Measurements from ENCODE around the gene CD244. TPM values are rescaled to one million over a fixed set of nuclear protein-coding genes. Genes with fewer than 3 reads are reported as not detected.

CD244 gene
- total and polyA plus RNA-seq, 10 donors, result 2.1 to 25.7 (median 16.1) TPM

GRCh38 chr1:160795951-160796383 lies 66.7 kb downstream of the CD244 start, which contains the start of gene LY9:
LY9 (plus strand) TSS chr1:160796174; CDS start chr1:160796188, 14 bp downstream.
- H3K9me3 ChIP-seq, result no peaks in the 10 kb centered on the region
- peak; percentile 91 for DNase-seq
- H3K36me3 ChIP-seq, result no peaks in the 10 kb centered on the region
- 40 to 57% (median 43%) methylated on average over 4 of the region's 4 CpGs for WGBS, 5 donors
- TF ChIP-seq POLR2A (IDR thresholded peaks at IDR 0.05) (peak in 2 of 3 donors; percentile 72 to 85), POLR2AphosphoS5 (IDR thresholded peaks at IDR 0.05) (peak in 2 of 3 donors; percentile 17 to 98), CTCF (IDR thresholded peaks at IDR 0.05 in 8 of 11, conservative IDR thresholded peaks at IDR 0.05 in 3 of 11) (no peak)
- peak within 1 kb of the TSS; percentile 76 to 92 (median 85) for H3K27ac ChIP-seq
- peak within 1 kb of the TSS; percentile 28 to 71 (median 40) for H3K4me3 ChIP-seq
- peaks cover 13 to 61% (median 34%) of the 10 kb centered on the region in 6 donors for H3K4me1 ChIP-seq
- no peaks in the 10 kb centered on the region for H3K27me3 ChIP-seq (replicated peaks in 1 of 7)
- intact Hi-C loops (cut with DNase I; ENCODE audit: low total_unique reads), result no loop called here

DNA sequence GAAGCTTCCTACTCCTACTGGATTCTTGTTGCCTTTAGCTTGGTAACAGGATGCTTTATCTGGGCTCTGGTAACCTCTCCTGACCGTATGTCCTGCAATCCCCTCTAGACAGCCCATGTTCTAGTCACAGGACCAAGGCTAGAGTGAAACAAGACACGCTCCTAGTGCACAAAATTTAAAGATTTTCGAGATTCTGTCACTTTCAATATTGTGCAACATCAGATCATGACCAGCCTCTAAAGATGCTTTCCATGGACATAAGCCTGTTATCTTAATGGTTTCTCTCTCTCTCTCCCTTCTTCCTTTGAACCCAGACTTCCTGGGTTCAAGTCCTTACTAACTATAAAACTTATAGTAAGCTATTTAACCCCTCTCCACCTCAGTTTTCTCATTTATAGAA lies 68.3 kb downstream of the CD244 start:
- H3K36me3 ChIP-seq, result no peaks in the 10 kb centered on the region
- no peaks in the 10 kb centered on the region for H3K9me3 ChIP-seq
- 47 to 54% (median 50%) methylated on average over 3 of the region's 3 CpGs for WGBS, 5 donors
- H3K4me3 ChIP-seq, result no peak overlapping the region
- peak overlapping the region in 2 of 8 donors; percentile 88 to 92 for H3K27ac ChIP-seq
- peaks cover 0 to 54% (median 21%) of the 10 kb centered on the region in 6 donors for H3K4me1 ChIP-seq
- intact Hi-C loops (cut with DNase I; ENCODE audit: low total_unique reads), result no loop called here
- no peak for DNase-seq
- TF ChIP-seq POLR2A (IDR thresholded peaks at IDR 0.05) (no peak), POLR2AphosphoS5 (IDR thresholded peaks at IDR 0.05) (no peak), CTCF (IDR thresholded peaks at IDR 0.05 in 8 of 11, conservative IDR thresholded peaks at IDR 0.05 in 3 of 11) (no peak)
- no peaks in the 10 kb centered on the region for H3K27me3 ChIP-seq (replicated peaks in 1 of 7)

GRCh38 chr1:160789702-160790611 lies 72.7 kb downstream of the CD244 start:
- no peaks in the 10 kb centered on the region for H3K9me3 ChIP-seq
- WGBS, 5 donors, result 58 to 72% (median 69%) methylated on average over 13 of the region's 13 CpGs
- peak overlapping the region; percentile 63 to 90 (median 86) for H3K27ac ChIP-seq
- no peak overlapping the region for H3K4me3 ChIP-seq
- no peaks in the 10 kb centered on the region for H3K36me3 ChIP-seq
- peak in 1 of 3 donors; percentile 2 for TF ChIP-seq POLR2A (IDR thresholded peaks at IDR 0.05)
- peak in 2 of 3 donors; percentile 39 to 77 for TF ChIP-seq POLR2AphosphoS5 (IDR thresholded peaks at IDR 0.05)
- no peak for TF ChIP-seq CTCF (IDR thresholded peaks at IDR 0.05 in 8 of 11, conservative IDR thresholded peaks at IDR 0.05 in 3 of 11)
- H3K4me1 ChIP-seq, result peaks cover 0 to 20% (median 0%) of the 10 kb centered on the region in 6 donors
- DNase-seq, result peak; percentile 86
- no peaks in the 10 kb centered on the region for H3K27me3 ChIP-seq (replicated peaks in 1 of 7)
- intact Hi-C loops (cut with DNase I; ENCODE audit: low total_unique reads), result no loop called here
